HUES64 (cell line): ENCODE measurements around the gene ABCD1.

Experiments used
- H3K27ac ChIP-seq: 2 replicates; pipeline ENCODE4 v1.7.0; 2013; ENCODE audit warnings: low read depth, low read length, inconsistent platforms
- H3K27me3 ChIP-seq: 2 replicates; pipeline ENCODE4 v1.6.1; 2013; ENCODE audit warnings: mild to moderate bottlenecking, low read length; ENCODE audit not compliant: insufficient read depth
- H3K36me3 ChIP-seq: 2 replicates; pipeline ENCODE4 v1.6.1; 2013; ENCODE audit warnings: mild to moderate bottlenecking, low read length; ENCODE audit not compliant: insufficient read depth
- H3K4me1 ChIP-seq: 2 replicates; pipeline ENCODE4 v1.6.1; 2013; ENCODE audit warnings: mild to moderate bottlenecking, low read length, moderate library complexity; ENCODE audit not compliant: insufficient read depth
- H3K4me3 ChIP-seq: 2 replicates; pipeline ENCODE4 v1.5.1; 2013; ENCODE audit warnings: mild to moderate bottlenecking, low read length, moderate library complexity
- H3K9ac ChIP-seq: 2 replicates; pipeline ENCODE4 v1.6.1; 2013; ENCODE audit warnings: mild to moderate bottlenecking, low read depth, low read length
- H3K9me3 ChIP-seq: 2 replicates; pipeline ENCODE4 v1.6.1; 2013; ENCODE audit warnings: low read depth, low read length; ENCODE audit not compliant: insufficient read depth
- WGBS: fragments of 150-250, 120-280 bp; methylation state at CpG from one replicate; pipeline ENCODE4 v1.1.7; 2013; ENCODE audit warnings: missing lambda C conversion rate; 5-methylcytosine and 5-hydroxymethylcytosine counted together

The ABCD1 gene

GRCh38 chrX:153773741-153774575 is 49.3 kb downstream of the ABCD1 start:
- WGBS = 95% methylated on average over 48 of the region's 48 CpGs
- Histone ChIP-seq H3K4me1 (no peaks in the 10 kb centered on the region), H3K36me3 (no peaks in the 10 kb centered on the region), H3K27ac (no peak overlapping the region), H3K9me3 (no peaks in the 10 kb centered on the region), H3K4me3 (no peak overlapping the region), H3K27me3 (no peaks in the 10 kb centered on the region), H3K9ac (no peak overlapping the region)

- H3K27ac ChIP-seq = no peak overlapping the region
- H3K36me3 ChIP-seq = no peaks in the 10 kb centered on the region
- no peak overlapping the region for H3K9ac ChIP-seq
- H3K4me3 ChIP-seq = no peak overlapping the region
- WGBS = 95% methylated on average over 34 of the region's 37 CpGs
- H3K4me1 ChIP-seq = no peaks in the 10 kb centered on the region
- no peaks in the 10 kb centered on the region for H3K9me3 ChIP-seq
- no peaks in the 10 kb centered on the region for H3K27me3 ChIP-seq
These were observed 50.1 kb downstream of the ABCD1 start for GRCh38 chrX:153774576-153775292.

GRCh38 chrX:153775293-153776119 is 50.9 kb downstream of the ABCD1 start:
- H3K27me3 ChIP-seq = no peaks in the 10 kb centered on the region
- no peak overlapping the region for H3K4me3 ChIP-seq
- no peaks in the 10 kb centered on the region for H3K9me3 ChIP-seq
- H3K4me1 ChIP-seq = no peaks in the 10 kb centered on the region
- no peak overlapping the region for H3K27ac ChIP-seq
- H3K36me3 ChIP-seq = no peaks in the 10 kb centered on the region
- no peak overlapping the region for H3K9ac ChIP-seq
- WGBS = 96% methylated on average over 42 of the region's 42 CpGs

- no peak overlapping the region for H3K27ac ChIP-seq
- no peaks in the 10 kb centered on the region for H3K36me3 ChIP-seq
- H3K9me3 ChIP-seq = no peaks in the 10 kb centered on the region
- WGBS = 99% methylated on average over 6 of the region's 20 CpGs
- H3K27me3 ChIP-seq = no peaks in the 10 kb centered on the region
- H3K4me1 ChIP-seq = no peaks in the 10 kb centered on the region
- no peak overlapping the region for H3K9ac ChIP-seq
- no peak overlapping the region for H3K4me3 ChIP-seq
These were observed 51.5 kb downstream of the ABCD1 start for GRCh38 chrX:153776120-153776599.

- no peaks in the 10 kb centered on the region for H3K36me3 ChIP-seq
- no peak overlapping the region for H3K27ac ChIP-seq
- no peak overlapping the region for H3K4me3 ChIP-seq
- WGBS = 89% methylated on average over 10 of the region's 22 CpGs
- H3K9me3 ChIP-seq = no peaks in the 10 kb centered on the region
- no peaks in the 10 kb centered on the region for H3K27me3 ChIP-seq
- H3K4me1 ChIP-seq = no peaks in the 10 kb centered on the region
- no peak overlapping the region for H3K9ac ChIP-seq
These were observed 52.0 kb downstream of the ABCD1 start for GRCh38 chrX:153776611-153777045.

- Histone ChIP-seq H3K4me1 (no peaks in the 10 kb centered on the region), H3K4me3 (no peak overlapping the region), H3K36me3 (no peaks in the 10 kb centered on the region), H3K27me3 (no peaks in the 10 kb centered on the region), H3K27ac (no peak overlapping the region), H3K9me3 (no peaks in the 10 kb centered on the region), H3K9ac (no peak overlapping the region)
- 95% methylated on average over 32 of the region's 34 CpGs for WGBS
These were observed 52.8 kb downstream of the ABCD1 start for GRCh38 chrX:153777261-153778090.

- Histone ChIP-seq H3K36me3 (no peaks in the 10 kb centered on the region), H3K9me3 (no peaks in the 10 kb centered on the region), H3K4me1 (no peaks in the 10 kb centered on the region), H3K27me3 (no peaks in the 10 kb centered on the region), H3K4me3 (no peak overlapping the region), H3K9ac (no peak overlapping the region), H3K27ac (no peak overlapping the region)
- 85% methylated on average over 17 of the region's 17 CpGs for WGBS
These were observed 53.5 kb downstream of the ABCD1 start for GRCh38 chrX:153778181-153778580.

- no peaks in the 10 kb centered on the region for H3K9me3 ChIP-seq
- 92% methylated on average over 16 of the region's 16 CpGs for WGBS
- H3K27me3 ChIP-seq = no peaks in the 10 kb centered on the region
- no peak overlapping the region for H3K27ac ChIP-seq
- H3K9ac ChIP-seq = no peak overlapping the region
- H3K4me3 ChIP-seq = no peak overlapping the region
- H3K4me1 ChIP-seq = no peaks in the 10 kb centered on the region
- no peaks in the 10 kb centered on the region for H3K36me3 ChIP-seq
These were observed 54.0 kb downstream of the ABCD1 start for GRCh38 chrX:153778684-153779101.

- Histone ChIP-seq H3K9ac (no peak overlapping the region), H3K36me3 (no peaks in the 10 kb centered on the region), H3K4me3 (no peak overlapping the region), H3K9me3 (no peaks in the 10 kb centered on the region), H3K4me1 (no peaks in the 10 kb centered on the region), H3K27ac (no peak overlapping the region), H3K27me3 (no peaks in the 10 kb centered on the region)
- 89% methylated on average over 18 of the region's 18 CpGs for WGBS
These were observed 55.4 kb downstream of the ABCD1 start for GRCh38 chrX:153779891-153780677.
